HG03565 (cell line): ENCODE measurements around the gene PCSK6.
A peak's percentile ranks its signal among the peaks of the same experiment; 100 is the strongest.
"Not testable (repeated sequence)": the region's sequence is repeated elsewhere in the genome, so short reads cannot be mapped to it uniquely, and the experiment has no call there.

Source experiments
- ATAC-seq: cut with Tn5 transposase; IDR thresholded peaks from one replicate; pipeline ENCODE4 v1.9.1; 2021; ENCODE audit warnings: mild to moderate bottlenecking, moderate library complexity; ENCODE audit not compliant: unreplicated experiment

PCSK6 gene

GRCh38 chr15:101361418-101361817 is 128.1 kb downstream of the PCSK6 start:
- no peak for ATAC-seq

DNA sequence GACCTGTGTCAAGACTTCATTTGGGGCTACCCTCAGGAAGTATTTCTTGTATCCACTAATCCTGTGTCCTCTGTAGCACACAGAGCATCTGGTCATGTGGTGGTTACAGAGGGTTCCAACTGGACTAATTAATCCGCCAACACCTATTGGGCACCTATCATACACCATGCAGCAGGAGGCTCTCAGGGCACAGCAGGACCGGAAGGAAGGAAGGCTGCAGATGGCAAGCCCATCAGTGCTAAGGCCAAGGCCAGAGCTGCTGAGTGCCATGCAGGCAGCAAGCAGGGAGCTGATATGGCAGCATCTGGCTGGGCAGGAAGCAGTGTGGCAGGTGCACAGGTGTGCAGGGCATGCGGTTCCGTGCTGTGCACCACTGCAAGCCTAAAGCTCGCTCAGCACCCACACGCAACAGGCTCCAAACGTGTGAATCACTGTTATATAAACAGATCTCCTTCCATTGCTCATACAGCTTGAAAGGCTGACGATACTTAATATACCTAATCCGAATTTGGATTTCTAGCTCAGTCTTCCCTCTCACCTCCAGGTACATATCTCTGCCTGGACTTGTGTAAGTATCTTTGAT is 130.1 kb downstream of the PCSK6 start:
- no peak for ATAC-seq

DNA sequence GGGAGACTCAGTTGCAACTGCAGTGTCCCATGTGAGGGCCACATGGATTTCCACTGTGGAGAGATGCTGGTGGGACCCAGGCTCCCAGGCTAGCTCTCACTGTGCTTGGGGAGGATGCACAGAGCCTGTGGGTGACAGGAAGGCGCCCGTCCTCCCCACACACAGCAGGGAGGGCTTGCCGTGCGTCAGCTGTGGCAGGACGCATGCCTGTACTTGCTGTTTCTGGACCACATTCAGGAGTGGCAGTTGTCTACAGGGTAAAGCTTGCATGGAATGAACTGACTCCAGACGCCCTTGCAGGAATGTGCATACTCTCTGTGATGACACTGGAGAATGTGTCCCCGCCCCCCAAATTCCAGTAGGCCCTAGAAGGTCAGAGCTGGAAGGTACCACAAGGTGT is 130.6 kb downstream of the PCSK6 start:
- no peak for ATAC-seq

- ATAC-seq = no peak
Measured at GRCh38 chr15:101357885-101358284, 131.6 kb downstream of the PCSK6 start.

DNA sequence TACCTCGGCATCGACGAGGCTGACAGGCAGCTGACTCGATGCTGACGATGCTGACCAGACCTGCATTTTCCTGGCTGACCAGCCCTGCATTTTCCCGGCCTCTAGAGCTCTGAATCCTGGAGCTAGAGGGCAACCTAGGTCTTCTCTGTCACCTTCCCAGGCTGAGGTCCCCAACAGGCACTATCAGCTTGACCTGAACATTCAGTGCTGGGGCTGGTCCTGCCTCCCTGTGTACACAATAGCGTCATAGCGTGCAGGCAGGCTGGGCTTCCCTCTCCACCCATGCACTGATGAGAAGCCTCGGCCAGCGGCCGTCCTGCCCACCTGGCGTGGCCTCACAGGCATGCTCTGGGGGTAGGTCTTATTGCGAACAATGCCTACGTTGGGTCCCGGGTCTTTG is 132.2 kb downstream of the PCSK6 start:
- no peak for ATAC-seq

DNA sequence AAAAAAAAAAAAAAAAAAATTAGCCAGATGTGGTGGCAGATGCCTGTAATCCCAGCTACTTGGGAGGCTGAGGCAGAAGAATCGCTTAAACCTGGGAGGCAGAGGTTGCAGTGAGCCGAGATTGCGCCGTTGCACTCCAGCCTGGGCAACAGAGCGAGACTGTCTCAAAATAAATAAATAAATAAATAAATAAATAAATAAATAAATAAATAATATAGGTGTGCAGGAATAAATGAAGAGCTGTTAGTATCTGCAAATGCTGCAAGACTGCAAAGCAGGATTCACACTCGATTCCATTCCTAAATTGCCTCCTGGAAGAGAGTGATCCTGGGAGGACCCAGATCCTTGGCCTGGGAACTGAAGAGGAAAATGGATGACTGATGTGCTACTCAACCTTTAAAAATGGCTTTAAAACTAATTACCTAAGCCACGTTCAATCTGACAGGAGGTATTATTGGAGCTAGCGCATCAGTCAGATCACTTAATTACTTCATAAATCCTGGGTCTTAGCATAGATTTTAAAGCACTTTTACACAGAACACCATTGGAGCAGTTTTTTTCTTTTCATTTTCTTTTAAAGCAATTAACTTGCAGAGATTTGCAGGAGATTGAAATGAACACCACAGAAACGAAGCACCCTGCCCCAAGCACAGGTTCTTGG is 132.9 kb downstream of the PCSK6 start:
- ATAC-seq = not testable (repeated sequence)

DNA sequence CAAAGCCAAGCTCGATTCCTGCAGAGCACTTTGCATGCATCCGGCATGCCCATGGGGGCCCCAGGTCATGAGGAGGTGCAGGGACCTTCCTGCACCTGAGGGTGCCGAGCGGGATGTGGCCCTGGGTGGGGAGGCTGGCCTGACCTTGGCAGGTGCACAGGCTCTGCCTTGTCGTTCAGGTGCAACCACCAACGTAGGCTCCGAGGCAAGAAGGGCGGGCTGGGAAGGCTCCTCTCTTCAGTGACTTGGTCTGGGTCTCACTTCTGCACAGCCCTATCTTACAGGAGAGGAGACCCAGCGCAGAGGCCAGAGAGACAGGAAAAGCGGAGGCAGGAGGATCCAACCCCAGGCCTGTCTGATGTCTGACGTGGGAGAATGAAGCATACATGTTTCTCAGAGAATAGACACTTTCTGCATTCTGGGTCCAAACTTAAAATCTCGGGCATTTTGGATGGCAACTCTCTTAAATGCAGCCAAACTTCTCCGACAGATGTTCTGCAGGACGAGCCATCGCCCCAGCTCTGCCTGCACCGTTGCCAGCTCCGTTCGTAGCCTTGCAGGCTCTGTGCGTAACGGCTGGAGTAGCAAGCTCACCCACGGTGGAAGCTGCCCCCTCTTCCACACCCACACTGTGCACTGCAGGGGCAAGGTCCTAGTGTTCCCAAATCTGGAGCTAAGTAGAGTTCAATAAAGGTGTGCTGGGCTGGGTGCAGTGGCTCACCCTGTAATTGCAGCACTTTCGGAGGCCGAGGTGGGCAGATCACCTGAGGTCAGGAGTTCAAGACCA is 133.6 kb downstream of the PCSK6 start:
- ATAC-seq = no peak

DNA sequence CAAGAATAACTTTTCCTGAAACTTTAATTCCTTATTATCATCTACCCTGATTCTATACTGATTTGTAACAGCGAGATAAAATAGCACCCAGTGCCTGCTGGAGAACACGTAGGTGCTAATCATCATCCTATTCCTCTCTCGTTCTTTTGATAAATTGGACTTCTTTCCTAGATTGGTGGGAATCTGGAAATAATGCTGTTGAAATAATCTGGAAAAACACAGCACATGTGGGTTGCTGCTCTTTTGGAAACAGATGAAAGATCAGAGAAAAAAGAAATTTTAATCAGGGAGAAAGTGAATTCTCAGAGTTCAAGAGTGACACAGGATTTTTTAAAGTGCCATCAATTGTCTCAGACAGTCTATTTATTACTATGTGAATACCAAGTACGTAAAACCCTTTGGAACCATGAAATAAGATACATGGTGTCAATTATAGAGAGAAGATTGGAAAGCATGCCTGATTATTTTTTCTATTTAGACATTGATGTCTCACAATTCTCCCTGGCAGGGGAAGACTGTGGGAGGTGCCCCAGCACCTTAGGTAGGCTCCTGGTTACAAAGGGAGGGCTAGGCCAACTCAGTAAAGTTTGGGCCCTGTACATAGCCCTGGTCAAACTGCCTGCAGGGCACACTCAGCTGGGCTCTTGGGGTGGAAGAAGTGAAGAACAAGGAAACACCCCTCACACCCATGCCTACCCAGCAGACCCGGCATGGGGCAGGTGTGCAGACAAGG is 134.4 kb downstream of the PCSK6 start:
- ATAC-seq = no peak

DNA sequence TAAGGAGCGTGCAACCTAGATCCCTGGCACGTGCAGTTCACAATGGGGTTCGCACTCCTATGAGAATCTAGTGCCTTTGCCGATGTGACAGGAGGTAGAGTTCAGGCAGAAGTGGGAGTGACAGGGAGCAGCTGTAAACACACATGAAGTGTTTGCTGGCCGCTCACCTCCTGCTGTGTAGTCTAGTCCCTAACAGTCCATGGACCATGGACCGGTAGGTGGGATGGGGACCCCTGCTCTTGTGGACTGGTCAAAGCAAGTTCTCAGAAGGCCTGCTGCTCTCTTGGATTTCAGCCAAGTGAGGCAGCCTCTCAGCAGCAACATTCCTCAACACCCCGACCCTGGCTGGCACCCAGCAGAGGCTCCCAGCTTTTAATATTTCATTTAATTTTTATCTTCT is 136.3 kb downstream of the PCSK6 start:
- ATAC-seq = no peak

DNA sequence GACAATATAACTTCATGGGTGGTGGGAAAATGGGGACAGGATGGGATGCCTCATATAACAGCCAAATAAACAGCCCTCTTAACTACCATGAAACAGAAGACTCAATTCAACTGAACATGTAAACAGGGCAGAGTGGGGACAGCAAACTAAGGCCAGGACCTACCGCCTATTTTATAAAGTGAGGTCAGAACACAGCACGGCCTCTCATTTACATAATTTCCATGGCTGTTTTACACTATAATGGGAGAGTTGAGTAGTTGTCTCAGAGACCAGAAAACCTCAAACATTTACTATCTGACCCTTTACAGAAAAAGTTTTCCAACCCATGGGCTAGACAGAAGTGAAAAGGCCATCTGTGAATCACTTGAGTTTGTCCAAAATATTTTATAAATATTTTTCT is 137.8 kb downstream of the PCSK6 start:
- ATAC-seq = no peak

DNA sequence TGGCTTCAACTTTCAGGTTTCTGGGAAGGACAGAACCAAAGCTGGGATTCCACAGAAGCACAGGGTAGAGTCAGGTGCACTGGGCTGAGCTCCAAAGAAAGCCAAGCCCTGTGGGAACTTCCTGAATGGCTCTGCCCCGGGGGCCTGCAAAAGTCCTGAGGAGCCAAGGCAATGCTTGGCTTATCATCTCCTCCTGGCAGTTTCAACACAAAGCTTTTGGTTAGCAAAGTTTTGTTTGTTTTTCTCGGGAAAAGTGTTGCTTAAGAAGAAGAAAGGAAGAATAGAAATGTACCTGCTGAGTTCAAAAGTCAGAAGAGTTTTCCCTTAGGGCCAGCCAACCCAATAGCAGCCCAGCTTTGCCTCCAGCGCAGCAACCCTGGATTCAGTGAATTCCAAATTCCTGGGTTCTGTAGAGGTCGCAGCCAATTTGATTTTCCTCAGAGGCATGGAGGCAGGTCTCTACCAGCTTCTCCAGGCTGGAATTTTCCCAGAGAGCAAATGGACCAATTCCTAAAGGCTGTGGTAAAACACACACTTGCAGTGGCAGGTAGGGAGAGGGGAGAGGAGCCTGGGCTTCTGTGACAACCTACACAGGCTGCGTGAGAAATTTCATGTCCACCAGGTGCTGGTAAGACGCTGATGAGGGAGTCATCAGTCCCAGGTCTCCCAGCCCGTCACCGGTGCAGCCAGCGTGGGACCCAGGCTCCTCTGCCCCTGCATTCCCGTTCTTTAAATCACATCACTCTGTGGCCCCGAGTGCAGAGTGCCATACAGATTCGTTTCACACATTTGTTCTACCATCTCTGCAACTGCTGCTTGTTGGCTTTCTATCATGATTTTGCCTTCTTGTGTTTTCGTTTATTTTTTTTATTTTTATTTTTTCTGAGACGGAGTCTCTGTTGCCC is 140.2 kb downstream of the PCSK6 start:
- no peak for ATAC-seq

DNA sequence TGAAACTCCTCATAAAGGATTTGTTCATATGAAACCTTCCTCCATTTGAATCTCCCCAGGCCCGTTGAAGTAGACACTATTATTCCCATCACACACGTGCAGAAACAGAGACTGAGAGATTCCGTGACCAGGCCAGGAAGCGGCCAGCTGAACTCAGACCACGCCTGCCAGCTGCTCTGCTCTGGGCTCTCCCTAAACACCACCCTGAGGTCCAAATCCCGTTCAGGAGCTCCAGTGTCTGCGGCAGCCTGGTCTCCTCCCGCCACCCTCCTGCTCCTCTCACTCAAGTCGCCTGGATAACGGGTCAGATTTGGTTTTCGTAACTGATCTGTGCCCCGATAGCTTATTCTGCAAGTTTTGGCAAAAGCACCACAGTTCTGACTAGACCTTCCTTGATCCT is 140.9 kb downstream of the PCSK6 start:
- ATAC-seq = no peak

- ATAC-seq = no peak
Measured at GRCh38 chr15:101348015-101348414, 141.5 kb downstream of the PCSK6 start.

- ATAC-seq = no peak
Measured at GRCh38 chr15:101347454-101347853, 142.1 kb downstream of the PCSK6 start.

- ATAC-seq = no peak
Measured at GRCh38 chr15:101346928-101347327, 142.6 kb downstream of the PCSK6 start.

DNA sequence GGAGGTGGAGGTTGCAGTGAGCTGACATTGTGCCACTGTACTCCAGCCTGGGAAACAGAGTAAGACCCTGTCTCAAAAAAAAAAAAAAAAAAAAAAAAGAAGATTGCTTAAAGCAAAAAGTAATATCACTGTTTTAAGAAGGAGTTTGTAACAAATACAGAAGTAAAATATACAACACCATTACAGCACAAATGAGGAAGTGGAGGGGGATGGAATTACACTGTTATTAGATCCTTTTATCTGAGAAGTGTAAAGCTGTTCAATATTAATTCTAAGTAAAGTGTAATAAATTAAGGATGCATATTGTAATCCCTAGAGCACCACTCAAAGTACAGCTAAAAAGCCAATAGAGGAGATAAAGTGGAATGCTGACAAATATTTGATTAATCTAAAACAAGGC is 147.5 kb downstream of the PCSK6 start:
- ATAC-seq = no peak

DNA sequence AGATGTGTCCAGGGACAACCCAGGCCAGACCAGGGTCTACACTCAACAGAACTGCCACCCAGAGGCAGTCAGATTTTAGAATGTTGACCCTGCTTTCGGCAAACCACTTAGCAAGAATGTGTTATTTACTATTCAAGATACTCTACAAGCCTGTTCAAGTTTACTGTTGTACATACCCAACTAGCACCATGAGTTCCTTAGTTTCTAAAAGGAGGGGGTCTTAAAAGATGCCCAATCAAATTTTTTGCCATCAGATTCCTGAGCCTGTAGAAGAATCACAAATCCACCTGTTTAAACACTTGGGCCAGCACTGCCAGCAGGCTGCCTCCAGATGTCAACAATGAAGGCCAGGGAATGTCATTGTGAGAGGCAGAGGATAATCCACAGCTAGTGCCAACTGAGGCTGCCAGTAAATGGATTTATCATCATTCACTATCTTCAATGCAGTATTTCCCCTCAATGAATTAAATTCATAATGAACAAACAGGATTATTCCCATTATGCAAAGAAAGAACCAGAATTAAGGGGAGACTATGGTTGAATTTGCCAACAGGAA is 150.9 kb downstream of the PCSK6 start:
- ATAC-seq = no peak

- no peak for ATAC-seq
Measured at GRCh38 chr15:101337976-101338375, 151.5 kb downstream of the PCSK6 start.

GRCh38 chr15:101333907-101334789 is 155.4 kb downstream of the PCSK6 start:
- ATAC-seq = peak; percentile 47
